Stimulated activated CD4-positive, alpha-beta T cell treated with anti-CD3 and anti-CD28 coated beads, Interleukin-12 subunit alpha, Interleukin-12 subunit beta, amount 100 ng/mL, for 24 hours (primary cell): ENCODE measurements around the gene PDZK1IP1.
"Not testable (repeated sequence)": the region's sequence is repeated elsewhere in the genome, so short reads cannot be mapped to it uniquely, and the experiment has no call there.

Experiments used
- DNase-seq, 2 experiments: peaks; one replicate each; pipeline ENCODE4 v3.0.0-alpha.2; 2020; ENCODE audit warnings: low read depth in 2 of 2

PDZK1IP1 gene

DNA sequence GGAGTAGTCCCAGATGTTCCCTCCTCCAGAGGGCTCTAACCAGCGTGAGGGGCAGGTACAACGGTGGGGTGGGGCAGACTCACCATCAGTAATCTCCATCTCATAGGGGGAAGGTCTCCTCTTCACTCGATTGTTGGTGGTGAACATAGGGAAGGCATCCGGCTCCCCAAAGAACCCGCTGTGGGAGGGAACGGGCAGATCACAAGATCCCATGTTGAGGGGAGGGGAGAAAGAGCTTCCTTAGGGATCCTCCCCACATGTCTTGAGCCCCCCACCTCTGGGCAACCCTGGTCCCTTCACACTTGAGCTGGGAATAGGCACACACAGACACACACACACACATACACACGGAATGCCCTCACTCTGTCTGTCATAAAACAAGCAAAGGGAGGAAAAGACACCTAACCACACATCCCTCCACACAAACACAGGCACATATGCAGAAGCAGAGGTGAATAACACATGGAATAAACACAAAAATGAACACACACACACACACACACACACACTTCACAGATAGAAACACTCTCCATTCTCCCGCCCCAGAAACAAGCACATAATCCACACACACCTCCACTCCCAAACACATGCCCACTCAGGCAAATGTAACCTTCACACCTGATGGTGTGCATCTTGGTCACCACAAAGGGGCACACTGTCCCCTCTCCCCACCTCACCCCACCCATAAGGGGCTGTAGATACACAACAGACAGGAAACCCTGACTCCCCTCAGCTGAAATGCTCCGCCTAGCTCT lies 34.3 kb upstream of the PDZK1IP1 start:
- DNase-seq, result no peak

DNA sequence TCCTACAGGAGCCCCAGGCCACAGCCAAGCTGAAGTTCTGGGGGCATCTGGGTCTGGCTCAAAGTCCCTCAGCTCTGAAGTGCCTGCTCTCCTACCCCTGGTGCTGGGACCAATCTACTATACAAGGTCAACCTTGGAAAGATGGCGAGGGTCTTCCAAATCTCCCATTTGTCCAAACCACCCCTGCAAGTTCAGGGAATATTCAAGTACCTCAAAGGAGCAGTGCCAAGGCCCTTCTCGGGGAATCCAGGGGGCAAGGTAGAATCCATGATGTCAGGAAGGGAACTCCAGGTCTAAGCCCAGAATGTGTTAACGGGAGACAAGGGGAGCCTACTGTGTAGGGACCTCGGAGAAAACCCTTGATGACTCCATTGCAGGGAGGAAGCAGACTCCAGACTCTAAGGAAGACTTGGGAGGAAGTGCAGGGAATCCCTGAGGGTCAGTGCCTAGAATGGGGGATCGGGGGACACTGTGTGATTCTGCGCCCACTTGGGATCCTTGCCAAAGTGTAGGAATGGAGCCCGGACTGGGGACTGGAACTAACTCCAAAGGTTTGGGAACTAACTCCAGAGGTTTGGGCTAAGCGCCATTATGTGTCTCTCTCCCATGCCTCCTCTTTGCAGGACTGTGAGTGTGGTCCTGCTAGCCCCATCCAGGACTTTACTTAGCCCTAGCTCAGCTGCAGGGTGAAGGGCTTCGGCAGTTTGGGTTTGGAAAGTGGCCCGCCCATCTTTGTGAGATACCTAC lies 33.5 kb upstream of the PDZK1IP1 start:
- no peak for DNase-seq

DNA sequence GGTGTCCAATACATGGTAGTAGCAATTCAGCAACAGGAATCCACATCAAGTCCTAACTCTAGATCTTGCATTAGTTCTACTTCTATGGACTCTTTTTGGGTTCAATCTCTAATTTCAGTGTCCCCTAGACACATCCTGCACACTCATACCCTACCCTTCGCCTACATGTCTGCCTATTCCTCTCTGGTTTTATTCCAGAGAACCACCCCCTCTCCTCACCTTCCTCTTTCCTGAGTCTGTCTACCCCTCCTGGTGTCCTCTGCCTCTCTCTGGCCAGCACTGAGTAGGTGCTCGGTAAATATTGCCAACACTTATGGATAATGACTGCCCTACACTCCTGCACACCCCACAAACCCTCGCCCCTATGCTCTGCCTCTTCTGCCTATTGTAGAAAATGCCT lies 32.6 kb upstream of the PDZK1IP1 start:
- no peak for DNase-seq

DNA sequence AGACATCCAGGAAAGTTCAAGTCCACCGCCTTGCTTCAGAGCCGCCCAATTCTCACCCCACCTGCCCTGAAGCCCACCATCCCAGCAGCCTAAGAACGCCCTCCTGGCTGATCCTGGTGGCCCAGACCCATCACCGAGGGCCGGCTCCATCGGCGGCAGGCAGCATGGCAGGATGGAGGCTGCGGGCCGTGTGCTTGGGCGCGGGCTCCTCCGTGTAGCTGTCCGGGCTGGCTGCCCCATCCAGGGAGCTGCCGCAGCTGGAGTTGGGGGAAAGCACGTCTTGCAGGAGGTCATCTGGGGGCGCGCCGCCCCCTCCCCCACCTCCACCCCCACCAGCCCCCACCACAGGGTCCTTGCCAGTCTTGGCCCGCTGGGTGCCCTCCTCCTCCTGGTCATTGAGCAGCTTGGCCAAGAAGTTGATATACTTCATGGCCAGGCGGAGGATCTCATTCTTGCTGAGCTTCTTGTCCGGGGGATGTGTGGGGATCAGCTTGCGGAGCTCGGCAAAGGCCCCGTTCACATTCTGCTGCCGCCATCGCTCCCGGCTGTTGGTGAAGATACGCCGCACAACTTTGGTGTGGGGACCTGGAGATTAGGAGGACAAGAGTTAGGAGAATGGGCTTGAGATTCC lies 29.9 kb upstream of the PDZK1IP1 start:
- no peak for DNase-seq

DNA sequence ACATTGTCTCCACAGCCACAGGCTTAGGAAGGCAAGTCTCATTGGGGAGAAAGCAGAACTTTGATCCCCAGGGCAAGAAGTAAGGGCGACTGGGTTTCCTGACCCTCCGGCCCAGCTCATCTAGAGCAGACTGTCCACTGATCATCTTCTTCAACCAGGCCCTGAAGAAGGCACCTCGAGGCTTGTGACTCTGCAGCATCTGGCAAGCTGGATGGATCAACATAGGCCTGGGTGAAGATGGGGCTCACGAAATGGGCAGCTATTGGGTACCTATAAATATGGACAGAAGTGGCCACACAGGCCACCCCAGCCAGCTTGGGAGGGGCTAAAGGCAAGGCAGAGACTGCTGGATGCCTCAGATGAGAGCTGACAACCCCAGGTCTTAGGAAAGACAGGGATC lies 29.2 kb upstream of the PDZK1IP1 start:
- DNase-seq, result no peak

DNA sequence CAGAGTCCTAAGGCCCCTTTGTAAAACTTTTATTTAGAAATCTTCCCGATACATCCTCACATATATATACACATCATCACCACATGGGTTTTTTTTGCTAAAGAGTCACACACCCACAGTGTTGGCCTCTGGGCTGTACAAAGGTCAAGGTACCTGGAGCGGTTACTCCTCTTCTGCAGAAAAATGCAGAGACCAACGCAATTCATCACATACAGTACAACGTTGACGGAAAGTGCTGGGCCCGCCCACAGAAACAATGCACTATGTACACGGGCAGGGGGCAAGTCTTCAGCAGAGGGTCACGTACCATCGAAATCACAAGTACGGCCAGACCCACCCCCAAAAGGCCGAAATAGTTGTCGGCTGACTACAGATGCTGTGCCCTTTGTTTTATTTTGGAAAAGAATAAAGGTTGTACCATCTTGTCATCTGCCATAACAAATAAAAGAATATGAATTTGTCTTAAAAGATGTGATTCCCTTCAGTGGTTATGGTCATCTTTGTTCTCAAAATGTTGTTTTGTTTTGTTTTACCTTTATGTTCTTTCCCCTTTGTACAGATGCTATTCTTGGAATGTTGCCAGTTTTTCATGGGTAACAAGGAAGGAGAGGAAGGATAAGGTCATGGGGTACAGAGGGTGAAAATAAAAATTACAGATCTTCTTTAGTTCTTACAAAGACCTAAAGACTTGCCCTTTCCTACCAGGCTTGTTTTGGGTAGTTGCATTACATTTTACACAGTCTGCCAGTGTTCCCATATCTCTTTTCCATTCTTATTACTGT lies 26.6 kb upstream of the PDZK1IP1 start:
- DNase-seq, result no peak

DNA sequence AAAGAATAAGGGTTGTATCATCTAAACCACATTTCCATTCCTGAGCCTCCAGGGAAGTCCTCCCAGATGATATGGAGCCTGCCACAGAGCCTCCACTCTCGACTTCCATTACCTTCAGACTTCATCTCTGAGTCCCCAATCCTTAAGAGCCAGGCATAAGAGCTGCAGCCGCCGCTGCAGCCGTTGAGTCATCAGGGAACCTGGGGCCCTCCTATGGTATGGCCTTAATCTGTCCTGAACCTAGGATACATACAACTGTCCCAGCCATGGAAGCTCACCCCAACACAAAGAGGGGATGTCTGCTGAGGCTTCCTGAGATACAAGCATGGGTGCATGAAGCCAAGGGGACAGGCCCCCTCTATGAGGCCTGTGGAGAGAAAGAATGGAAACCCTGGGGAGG lies 25.9 kb upstream of the PDZK1IP1 start:
- no peak for DNase-seq

DNA sequence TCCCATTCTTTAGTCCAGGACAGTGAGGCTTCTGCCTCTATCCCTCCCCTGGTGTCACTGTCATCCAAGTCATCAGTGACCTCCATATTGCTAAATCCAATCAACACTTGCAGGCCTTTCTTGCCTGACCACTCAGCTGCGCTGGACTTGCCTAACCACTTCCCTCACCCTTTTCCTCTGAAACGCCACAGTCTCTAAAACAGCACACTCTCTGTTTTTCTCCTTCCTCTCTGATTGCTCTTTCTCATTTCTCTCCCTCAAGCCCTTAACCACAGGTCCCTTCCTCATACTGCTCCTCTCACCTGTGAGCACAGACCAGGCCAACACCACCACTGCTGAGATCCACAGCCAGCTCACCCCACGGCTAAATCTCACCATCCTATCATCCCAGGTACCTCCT lies 24.7 kb upstream of the PDZK1IP1 start:
- no peak for DNase-seq

DNA sequence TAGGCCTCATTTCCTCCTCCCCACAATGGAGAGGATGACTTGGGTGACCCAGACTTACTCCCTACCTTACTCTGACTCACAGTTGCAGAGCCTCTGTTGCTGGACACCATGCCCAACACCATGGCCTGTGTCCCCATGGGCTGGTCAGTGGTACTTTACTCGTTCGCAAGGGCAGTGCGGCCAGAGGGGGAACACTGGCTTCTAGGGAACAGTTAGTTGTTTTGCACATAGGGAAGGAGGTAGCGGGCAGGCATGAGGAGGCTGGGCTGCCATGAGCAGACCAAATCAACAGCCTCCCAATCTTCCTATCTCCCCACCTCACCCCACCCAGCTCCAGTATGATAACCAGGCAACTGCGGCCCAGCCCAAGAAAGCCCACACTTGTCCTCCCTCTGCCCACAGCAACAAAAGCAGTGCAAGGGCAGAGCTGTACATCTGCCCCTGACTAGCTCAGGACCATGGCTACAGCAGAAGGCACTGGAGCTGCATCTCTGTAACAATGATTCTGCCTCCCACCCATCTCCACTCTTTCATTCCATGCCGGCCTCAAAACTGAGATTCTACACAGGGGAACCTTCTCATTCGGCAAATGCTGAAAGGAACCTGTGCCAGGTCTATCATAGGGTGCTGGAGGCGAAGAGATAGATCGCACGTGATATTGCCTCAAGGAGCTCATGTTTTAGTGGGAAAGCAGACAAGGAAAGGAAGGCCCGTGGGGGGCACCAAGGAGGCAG lies 23.6 kb upstream of the PDZK1IP1 start:
- no peak for DNase-seq

DNA sequence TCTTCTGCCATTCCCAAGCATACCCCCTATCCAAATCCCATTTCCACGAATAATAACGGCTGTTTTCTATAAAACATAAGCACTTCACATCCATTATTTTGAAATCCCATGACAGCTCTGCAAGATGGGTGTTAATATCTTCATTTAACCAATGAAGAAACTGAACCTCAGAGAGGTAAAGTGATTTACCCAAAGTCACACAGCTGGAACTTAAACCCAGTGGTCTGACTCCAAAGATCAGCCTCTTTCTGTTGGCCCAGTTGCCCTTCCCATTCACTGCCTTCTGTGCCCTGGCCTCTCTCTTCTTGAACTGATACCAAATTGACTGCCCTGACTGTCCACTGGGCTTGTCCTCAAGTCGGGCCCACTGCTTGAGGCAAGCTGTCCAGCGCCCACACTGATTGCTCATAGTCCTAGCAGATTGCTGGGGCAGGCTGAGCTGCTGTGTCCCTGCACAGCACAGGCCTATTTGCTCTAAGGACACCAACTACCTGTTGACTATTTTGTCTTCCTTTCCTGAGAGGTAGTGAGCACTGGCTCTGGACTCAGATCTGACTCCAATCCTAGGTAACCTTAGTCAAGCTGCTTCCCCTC lies 22.9 kb upstream of the PDZK1IP1 start:
- no peak for DNase-seq

DNA sequence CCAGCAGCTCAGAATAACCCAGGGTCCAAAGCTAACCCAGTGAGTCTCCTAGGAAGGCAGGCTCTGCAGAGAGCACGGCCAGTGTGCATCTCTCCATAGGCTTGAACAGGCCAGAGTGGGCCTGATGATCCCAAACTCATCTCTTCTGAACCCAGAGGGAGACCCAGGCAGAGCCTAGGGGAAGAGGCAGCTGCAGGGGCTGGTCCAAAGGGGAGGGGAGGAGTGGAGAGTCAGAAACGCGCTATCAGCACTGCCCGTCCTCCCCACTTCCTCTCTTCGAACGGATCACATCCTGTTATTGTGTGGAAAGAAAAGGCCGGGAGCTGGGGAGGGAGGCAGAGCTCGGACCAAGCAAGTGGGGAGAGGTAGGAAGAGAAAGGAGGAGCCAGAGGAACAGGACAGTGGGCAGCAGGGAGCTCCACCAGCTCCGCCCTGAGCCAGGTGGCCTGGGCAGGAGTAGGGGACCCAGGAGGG lies 22.0 kb upstream of the PDZK1IP1 start:
- DNase-seq, result no peak

DNA sequence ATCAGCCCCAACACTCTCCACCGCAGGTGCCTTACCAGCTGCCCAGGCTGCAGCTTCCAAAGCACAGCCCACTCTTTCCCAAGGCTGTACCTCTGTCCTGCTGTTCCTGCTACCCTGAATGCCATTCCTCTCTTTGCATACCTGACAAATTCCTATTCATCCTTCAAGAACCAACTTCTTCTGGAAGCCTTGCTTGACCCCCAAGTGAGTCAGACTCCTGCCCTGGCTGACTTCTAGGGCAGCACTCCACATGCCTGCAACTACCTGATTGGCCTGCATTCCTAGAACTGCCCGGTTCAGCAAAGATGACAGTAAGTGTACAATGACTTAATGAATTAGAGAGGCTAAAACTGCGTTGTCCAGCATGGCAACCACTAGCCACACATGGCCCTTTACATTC lies 20.8 kb upstream of the PDZK1IP1 start:
- DNase-seq, result no peak

DNA sequence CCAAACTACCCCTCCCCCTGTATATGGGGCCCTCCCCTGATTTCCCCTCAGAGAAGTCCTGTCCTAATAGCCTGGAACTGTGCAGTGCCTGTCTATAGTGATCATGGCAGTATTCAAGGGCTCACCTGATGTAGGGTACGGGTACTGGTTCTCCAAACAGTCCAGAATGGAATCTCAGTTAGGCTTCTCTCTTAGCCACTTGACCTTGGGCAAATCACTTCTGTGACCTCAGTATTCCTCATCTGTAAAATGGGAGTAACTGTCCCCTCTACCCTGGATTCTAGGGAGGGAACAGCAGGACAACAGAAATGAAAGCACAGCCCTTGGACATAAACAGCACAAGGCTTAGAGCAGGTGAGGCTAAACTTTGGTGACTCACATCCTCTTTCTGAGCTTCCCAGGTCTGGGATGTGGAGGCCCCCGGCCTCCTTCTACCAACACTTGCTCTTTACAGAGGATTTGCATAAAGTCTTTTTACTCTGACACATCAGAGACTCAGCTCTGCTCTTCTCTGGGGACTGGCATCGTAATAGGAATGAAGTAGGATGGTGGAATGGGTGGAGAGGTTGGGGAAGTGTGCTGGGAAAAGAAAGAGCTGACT lies 20.0 kb upstream of the PDZK1IP1 start:
- DNase-seq, result no peak

DNA sequence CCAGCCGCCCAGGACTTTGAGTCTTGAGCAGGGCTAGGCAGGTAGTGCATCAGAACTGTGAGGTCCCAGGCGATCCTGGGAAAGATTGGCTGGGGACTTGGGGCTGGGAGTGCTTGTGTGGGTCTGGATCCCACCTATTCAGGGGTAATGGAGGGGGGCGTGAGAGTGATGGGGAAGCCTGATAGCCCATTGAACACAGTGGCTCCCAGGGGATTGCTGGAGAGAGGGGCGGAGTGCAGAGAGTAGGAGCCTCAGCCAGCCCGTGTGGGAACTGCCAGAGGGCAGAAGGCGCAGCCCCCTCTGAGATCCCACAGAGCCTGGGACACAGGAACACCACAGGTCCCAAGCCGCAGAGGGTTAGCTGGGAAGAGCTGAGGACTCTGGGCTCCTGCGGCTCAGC lies 19.3 kb upstream of the PDZK1IP1 start:
- DNase-seq, result no peak

DNA sequence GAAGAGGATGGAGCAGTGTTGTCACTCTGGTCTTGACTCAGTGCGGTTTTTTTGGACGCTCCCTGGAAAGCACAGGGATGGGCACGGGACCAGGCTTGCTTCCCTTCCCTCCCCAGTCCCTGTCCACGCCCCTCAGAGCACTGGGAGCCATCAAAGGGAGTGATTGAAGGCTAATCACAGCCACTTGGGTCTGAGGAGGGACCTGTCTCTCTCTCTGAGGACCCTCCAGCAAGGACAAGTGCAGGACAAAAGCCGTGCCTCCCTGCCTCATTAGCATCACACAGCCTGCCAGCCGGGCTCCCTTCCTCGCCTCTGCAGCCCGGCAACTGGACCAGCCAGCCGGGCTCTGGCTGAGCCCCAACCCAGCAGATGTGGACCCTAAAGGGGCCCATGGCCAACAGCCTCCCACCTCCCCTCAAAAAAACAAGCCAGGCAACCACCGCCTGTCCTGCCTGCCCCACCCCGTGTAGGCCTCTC lies 18.6 kb upstream of the PDZK1IP1 start:
- DNase-seq, result no peak

DNA sequence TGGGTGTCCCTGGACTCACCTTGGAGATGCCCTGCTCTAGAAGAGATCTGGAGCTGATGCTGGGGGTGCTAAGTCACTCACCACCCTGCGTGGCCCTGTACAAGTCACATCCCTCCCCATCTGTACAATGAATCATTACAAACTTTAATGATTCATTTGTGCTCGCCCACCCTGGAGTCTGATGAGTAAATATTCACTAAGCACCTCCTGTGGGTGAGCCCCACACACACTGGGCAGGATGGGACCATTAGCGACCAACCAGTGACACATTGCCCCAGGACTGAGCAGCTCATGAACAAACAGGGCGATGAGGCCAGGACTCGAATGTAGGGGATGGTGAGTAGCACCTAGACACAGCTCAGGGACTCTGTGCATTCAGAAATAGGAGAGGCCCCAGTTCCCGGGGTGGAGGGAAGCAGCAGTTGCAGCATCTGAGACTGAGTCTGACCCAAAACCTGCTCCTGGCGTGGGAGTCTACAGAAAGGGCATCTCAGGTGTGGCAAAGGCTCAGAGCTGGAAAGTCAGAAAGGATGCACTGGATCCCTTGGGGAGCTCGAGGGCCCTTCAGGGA lies 18.1 kb upstream of the PDZK1IP1 start:
- DNase-seq, result no peak

DNA sequence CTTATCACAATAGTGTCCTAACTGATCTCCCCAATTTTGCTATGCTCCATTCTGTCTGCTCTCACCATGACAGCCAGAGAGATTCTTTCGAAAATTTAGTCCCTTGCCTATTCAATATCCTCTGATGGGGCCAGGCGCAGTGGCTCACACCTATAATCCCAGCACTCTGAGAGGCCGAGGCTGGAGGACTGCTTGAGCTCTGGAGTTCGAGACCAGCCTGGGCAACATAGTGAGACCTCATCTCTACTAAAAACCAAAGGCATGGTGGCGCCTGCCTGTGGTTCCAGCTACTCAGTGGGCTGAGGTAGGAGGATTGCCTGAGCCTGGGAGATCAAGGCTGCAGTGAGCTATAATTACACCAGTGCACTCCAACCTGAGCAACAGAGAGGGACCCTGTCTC lies 16.1 kb upstream of the PDZK1IP1 start:
- no peak for DNase-seq

DNA sequence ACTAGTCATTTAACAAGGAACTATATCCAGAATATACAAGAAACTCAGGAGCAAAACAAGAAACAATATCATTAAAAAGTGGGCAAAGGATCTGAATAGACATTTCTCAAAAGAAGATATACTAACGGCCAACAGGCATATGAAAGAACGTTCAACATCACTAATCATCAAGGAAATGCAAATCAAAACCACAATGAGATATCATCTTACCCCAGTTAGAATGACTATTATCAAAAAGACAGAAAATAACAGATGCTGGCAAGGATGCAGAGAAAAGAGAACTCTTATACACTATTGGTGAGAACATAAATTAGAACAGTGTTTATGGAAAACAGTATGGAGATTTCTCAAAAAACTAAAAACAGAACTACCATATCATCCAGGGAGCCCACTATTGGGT lies 13.7 kb upstream of the PDZK1IP1 start:
- not testable (repeated sequence) for DNase-seq

DNA sequence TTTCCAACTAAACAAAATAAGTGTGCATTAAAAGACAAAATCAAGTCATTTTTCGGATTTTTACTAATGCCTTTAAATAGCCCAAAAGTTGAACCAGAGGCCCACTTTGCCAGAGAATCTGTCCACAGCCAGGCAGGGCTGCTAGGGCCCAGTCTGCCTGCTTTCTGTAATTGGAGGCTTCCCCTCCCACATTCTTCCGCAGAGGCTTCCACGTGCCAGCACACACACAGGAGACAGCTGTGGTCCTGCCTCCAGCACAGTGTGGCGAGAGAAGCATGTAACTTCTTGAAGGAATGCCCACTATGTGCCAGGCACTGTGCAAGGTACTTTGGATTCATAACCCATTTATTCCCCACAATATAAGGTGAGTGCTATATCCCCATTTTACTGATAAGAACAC lies 11.3 kb upstream of the PDZK1IP1 start:
- no peak for DNase-seq

DNA sequence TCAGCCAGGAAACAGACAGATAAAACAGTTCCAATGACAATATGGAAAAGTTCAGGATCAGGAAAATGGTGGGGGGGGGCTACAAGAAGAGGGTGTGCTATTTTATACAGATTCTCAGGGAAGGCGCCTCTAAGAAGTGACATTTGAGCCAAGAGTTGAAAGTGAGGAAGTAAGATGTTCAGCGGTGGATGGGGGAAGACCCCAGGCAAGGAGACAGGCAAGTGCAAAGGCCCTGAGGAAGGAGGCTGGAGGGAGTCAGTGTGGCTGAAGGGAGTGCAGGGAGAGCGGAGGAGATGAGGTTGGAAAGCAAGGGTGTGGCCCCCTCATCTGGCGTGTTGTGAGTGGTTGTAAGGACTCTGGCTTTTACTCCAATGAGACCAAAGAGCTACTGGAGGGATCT lies 8.4 kb upstream of the PDZK1IP1 start:
- DNase-seq, result no peak
